Measurements from ENCODE around the gene MSI2.

MSI2 gene

DNA sequence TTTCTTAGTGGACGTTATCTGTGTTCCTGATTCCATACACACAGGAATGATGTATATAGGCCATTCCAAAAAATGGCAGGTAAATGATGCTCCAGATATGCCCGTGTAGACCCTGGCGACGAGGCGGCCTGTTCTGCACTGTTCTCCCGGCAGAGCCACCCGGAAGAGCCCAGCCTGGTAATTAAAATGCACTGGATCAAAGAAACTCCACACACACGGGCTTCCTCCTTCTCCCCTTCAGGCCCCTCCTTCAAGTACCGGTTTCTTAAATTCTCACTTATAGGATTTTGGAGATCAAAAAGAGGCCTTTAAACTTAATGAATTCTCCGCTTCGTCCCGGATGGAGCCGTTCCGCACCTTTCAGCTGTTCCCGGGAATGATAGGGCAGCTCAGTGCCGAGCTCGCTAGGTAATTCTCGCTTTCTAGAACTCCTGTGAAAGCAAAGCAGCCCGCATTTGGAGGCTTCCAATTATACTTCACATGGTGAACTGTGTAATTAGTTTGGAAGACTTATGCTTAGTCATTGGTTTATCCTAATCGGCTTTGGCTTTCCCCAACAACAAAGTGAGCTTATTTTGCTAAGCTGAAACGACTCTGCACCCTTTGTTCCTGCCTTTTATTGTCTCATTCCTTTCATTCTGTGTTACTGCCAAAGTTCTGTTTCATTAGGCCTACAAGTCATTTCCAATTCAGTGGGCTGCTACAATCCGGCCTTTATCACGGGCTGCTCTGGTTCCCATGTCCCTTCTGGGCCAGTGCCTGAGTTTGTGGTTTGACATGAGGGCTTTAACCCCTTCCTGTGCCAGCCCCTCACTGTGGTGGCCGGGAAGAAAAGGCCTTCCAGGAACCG is 150.0 kb downstream of the MSI2 start:
- Histone ChIP-seq H3K9ac (ENCODE audit: low read depth, low read length, poor library complexity, severe bottlenecking) (peak overlapping the region; percentile 75), H3F3A (ENCODE audit: low read depth) (peaks cover 5% of the 10 kb centered on the region; the same call in 1 of the 2 replicates), H3K9me2 (replicated peaks; ENCODE audit: low read depth, low read length) (no peaks in the 10 kb centered on the region)

DNA sequence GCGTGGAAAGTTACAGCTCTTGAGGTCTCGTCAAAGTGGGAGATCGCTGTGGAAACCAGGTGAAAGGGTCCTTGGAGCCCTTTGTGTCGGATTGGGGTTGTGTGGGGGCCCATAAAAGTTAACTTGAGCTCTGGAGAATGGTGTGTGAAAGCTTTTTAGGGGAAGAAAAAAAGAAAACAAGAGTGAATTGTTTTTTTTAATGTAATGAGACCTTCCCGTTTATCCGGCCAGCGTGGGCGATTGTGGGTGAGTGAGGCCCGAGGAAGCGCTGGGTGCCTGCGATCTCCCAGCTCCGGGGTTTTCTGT is 150.6 kb downstream of the MSI2 start:
- Histone ChIP-seq H3K4me1 (ENCODE audit: insufficient read depth, low read length, poor library complexity, severe bottlenecking) (peaks cover 58% of the 10 kb centered on the region), H3K4me3 (ENCODE audit: low read length, poor library complexity, severe bottlenecking) (no peak overlapping the region), H3K79me2 (ENCODE audit: insufficient read depth, low read length) (peaks cover 97% of the 10 kb centered on the region), H3K27me3 (ENCODE audit: insufficient read depth, low read length, poor library complexity, severe bottlenecking) (no peaks in the 10 kb centered on the region), H3K36me3 (ENCODE audit: insufficient read depth, low read length) (peaks cover 59% of the 10 kb centered on the region), H4K20me1 (ENCODE audit: insufficient read depth, low read length, poor library complexity, severe bottlenecking) (peaks cover 17% of the 10 kb centered on the region), H2AFZ (ENCODE audit: low read length) (no peak overlapping the region), H3K9me3 (ENCODE audit: insufficient read depth, low read depth, low read length) (no peaks in the 10 kb centered on the region), H3K9ac (ENCODE audit: low read depth, low read length, poor library complexity, severe bottlenecking) (peak overlapping the region; percentile 75), H3K4me2 (ENCODE audit: low read depth, low read length, poor library complexity, severe bottlenecking) (peak overlapping the region; percentile 62), H3F3A (ENCODE audit: low read depth) (peaks cover 5% of the 10 kb centered on the region; the same call in 1 of the 2 replicates), H3K9me2 (replicated peaks; ENCODE audit: low read depth, low read length) (no peaks in the 10 kb centered on the region)
- TF ChIP-seq, protein P1, sequence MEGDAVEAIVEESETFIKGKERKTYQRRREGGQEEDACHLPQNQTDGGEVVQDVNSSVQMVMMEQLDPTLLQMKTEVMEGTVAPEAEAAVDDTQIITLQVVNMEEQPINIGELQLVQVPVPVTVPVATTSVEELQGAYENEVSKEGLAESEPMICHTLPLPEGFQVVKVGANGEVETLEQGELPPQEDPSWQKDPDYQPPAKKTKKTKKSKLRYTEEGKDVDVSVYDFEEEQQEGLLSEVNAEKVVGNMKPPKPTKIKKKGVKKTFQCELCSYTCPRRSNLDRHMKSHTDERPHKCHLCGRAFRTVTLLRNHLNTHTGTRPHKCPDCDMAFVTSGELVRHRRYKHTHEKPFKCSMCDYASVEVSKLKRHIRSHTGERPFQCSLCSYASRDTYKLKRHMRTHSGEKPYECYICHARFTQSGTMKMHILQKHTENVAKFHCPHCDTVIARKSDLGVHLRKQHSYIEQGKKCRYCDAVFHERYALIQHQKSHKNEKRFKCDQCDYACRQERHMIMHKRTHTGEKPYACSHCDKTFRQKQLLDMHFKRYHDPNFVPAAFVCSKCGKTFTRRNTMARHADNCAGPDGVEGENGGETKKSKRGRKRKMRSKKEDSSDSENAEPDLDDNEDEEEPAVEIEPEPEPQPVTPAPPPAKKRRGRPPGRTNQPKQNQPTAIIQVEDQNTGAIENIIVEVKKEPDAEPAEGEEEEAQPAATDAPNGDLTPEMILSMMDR (conservative IDR thresholded peaks at IDR 0.05; ENCODE audit: low read length) = no peak

More for the DNA sequence above, 150.0 kb downstream of the MSI2 start:
- H2AFZ ChIP-seq (ENCODE audit: low read length) = no peak overlapping the region
- H3K4me1 ChIP-seq (ENCODE audit: insufficient read depth, low read length, poor library complexity, severe bottlenecking) = peaks cover 56% of the 10 kb centered on the region
- H3K36me3 ChIP-seq (ENCODE audit: insufficient read depth, low read length) = peaks cover 65% of the 10 kb centered on the region
- no peak overlapping the region for H3K4me3 ChIP-seq (ENCODE audit: low read length, poor library complexity, severe bottlenecking)
- H4K20me1 ChIP-seq (ENCODE audit: insufficient read depth, low read length, poor library complexity, severe bottlenecking) = peaks cover 23% of the 10 kb centered on the region
- H3K4me2 ChIP-seq (ENCODE audit: low read depth, low read length, poor library complexity, severe bottlenecking) = peak overlapping the region; percentile 62
- no peaks in the 10 kb centered on the region for H3K9me3 ChIP-seq (ENCODE audit: insufficient read depth, low read depth, low read length)
- TF ChIP-seq, protein P1 (conservative IDR thresholded peaks at IDR 0.05; ENCODE audit: low read length) = no peak
- TF ChIP-seq EZH2phosphoT487 (IDR thresholded peaks at IDR 0.05; ENCODE audit: borderline replicate concordance) = no peak
- H3K27me3 ChIP-seq (ENCODE audit: insufficient read depth, low read length, poor library complexity, severe bottlenecking) = no peaks in the 10 kb centered on the region
- peaks cover 97% of the 10 kb centered on the region for H3K79me2 ChIP-seq (ENCODE audit: insufficient read depth, low read length)

GRCh38 chr17:57407287-57408070 is 151.2 kb downstream of the MSI2 start:
- H2AFZ ChIP-seq (ENCODE audit: low read length) = no peak overlapping the region
- peak overlapping the region; percentile 75 for H3K9ac ChIP-seq (ENCODE audit: low read depth, low read length, poor library complexity, severe bottlenecking)
- H3K4me2 ChIP-seq (ENCODE audit: low read depth, low read length, poor library complexity, severe bottlenecking) = peak overlapping the region; percentile 62
- no peaks in the 10 kb centered on the region for H3K9me3 ChIP-seq (ENCODE audit: insufficient read depth, low read depth, low read length)
- peaks cover 20% of the 10 kb centered on the region for H4K20me1 ChIP-seq (ENCODE audit: insufficient read depth, low read length, poor library complexity, severe bottlenecking)
- peaks cover 54% of the 10 kb centered on the region for H3K36me3 ChIP-seq (ENCODE audit: insufficient read depth, low read length)
- H3F3A ChIP-seq (ENCODE audit: low read depth) = peaks cover 5% of the 10 kb centered on the region; the same call in 1 of the 2 replicates
- H3K4me3 ChIP-seq (ENCODE audit: low read length, poor library complexity, severe bottlenecking) = peak overlapping the region; percentile 45
- H3K9me2 ChIP-seq (replicated peaks; ENCODE audit: low read depth, low read length) = no peaks in the 10 kb centered on the region
- H3K79me2 ChIP-seq (ENCODE audit: insufficient read depth, low read length) = peaks cover 97% of the 10 kb centered on the region
- H3K27me3 ChIP-seq (ENCODE audit: insufficient read depth, low read length, poor library complexity, severe bottlenecking) = no peaks in the 10 kb centered on the region
- TF ChIP-seq, protein P1 (conservative IDR thresholded peaks at IDR 0.05; ENCODE audit: low read length) = no peak
- TF ChIP-seq EZH2phosphoT487 (IDR thresholded peaks at IDR 0.05; ENCODE audit: borderline replicate concordance) = no peak
- peaks cover 58% of the 10 kb centered on the region for H3K4me1 ChIP-seq (ENCODE audit: insufficient read depth, low read length, poor library complexity, severe bottlenecking)
